Fibroblast of lung (primary cell): Measurements from ENCODE around the gene ANKRD17.

Source experiments
- CTCF ChIP-seq, 2 donors: IDR thresholded peaks in 1 of 2; conservative IDR thresholded peaks in 1 of 2; 1 replicate in 1 of 2; 2 replicates in 1 of 2; pipeline ENCODE4 v1.5.1; 2011 to 2012; ENCODE audit warnings: low read length in 2 of 2, control low read depth in 1 of 2, inconsistent platforms in 1 of 2, low read depth in 1 of 2, mild to moderate bottlenecking in 1 of 2
- EZH2 ChIP-seq: IDR thresholded peaks from 2 replicates; pipeline ENCODE4 v1.5.1; 2012; ENCODE audit warnings: low read length, control low read depth, mild to moderate bottlenecking; ENCODE audit errors: missing control alignments

GRCh38 chr4:73213916-73214653 lies 44.5 kb downstream of the ANKRD17 start:
- TF ChIP-seq CTCF (conservative IDR thresholded peaks at IDR 0.05 in 1 of 2, IDR thresholded peaks at IDR 0.05 in 1 of 2; ENCODE audit: low read depth in 1 of 2, low read length in 2 of 2) (no peak), EZH2 (no peak)
